ENCODE results near the gene COG3.

Gene COG3

DNA sequence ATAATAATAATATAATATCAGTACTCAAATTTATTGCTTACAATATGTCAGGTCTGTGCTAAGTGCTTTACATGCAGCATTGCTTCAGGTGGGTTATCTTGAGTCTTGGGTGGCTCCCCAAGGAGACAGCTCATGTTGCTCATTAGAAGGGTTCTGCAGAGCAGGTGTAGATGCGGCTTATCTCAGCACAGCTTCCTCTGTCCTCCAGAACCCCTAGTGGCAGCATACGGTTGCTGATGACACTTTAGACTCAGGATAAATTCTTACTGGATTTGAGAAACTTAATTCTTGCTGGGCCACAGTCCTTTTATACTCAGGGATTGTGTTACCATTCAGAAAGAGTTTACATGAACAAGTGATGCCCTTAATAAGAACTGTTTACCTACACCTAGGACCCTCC lies 8.9 kb downstream of the COG3 start:
- Mint-ChIP-seq H3K9me3 (peaks cover 11% of the 10 kb centered on the region), H3K27ac (no peak overlapping the region)

DNA sequence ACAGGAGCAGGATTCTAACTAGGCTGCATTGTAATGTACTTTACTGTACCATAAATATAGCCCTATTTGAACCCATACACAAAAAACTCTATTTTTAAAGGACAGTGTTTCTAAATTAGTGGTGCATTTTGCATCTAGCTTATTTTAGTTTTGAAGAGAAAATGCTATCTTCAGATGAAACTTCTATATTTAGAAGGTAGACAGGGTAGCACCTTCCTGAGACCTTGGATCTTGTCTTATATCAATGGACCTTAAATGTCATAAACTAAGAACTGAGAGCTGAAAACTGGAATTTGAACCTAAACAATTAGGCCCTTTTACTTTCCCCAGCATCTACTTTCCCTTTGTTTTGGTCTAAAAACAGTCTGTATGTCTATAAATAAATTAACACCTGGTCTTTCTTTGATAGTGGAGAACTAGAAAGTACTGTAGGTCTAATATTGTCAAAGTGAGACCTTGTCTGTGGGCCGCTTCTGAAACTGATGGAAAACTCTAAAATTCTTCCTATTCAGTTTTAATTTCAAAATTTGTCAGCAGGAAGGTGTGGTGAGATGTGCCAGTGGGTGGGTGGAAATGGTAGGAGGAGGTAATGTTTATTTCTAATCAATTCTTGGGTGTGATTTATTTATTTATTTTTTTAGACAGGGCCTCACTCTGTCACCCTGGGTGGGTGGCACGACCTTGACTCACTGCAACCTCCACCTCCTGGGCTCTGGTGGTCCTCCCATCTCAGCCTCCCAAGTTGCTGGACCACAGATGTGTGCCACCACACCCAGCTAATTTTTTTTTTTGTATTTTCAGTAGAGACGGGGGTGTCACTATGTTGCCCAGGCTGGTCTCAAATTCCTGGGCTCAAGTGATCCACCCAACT lies 10.1 kb downstream of the COG3 start:
- Mint-ChIP-seq H3K36me3 (ENCODE audit: low read depth) (peaks cover 60% of the 10 kb centered on the region), H3K27ac (no peak overlapping the region), H3K4me1 (peaks cover 8% of the 10 kb centered on the region), H3K9me3 (peaks cover 11% of the 10 kb centered on the region), H3K27me3 (ENCODE audit: low read depth) (no peaks in the 10 kb centered on the region), H3K4me3 (no peak overlapping the region)
- TF ChIP-seq, protein P1, sequence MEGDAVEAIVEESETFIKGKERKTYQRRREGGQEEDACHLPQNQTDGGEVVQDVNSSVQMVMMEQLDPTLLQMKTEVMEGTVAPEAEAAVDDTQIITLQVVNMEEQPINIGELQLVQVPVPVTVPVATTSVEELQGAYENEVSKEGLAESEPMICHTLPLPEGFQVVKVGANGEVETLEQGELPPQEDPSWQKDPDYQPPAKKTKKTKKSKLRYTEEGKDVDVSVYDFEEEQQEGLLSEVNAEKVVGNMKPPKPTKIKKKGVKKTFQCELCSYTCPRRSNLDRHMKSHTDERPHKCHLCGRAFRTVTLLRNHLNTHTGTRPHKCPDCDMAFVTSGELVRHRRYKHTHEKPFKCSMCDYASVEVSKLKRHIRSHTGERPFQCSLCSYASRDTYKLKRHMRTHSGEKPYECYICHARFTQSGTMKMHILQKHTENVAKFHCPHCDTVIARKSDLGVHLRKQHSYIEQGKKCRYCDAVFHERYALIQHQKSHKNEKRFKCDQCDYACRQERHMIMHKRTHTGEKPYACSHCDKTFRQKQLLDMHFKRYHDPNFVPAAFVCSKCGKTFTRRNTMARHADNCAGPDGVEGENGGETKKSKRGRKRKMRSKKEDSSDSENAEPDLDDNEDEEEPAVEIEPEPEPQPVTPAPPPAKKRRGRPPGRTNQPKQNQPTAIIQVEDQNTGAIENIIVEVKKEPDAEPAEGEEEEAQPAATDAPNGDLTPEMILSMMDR (IDR thresholded peaks at IDR 0.05; ENCODE audit: unreplicated experiment in 3 of 3): no peak

More for the DNA sequence above, 8.9 kb downstream of the COG3 start:
- Mint-ChIP-seq H3K27me3 (ENCODE audit: low read depth) (no peaks in the 10 kb centered on the region), H3K36me3 (ENCODE audit: low read depth) (peaks cover 50% of the 10 kb centered on the region), H3K4me3 (no peak overlapping the region), H3K4me1 (peaks cover 10% of the 10 kb centered on the region)
- TF ChIP-seq, protein P1 (IDR thresholded peaks at IDR 0.05; ENCODE audit: unreplicated experiment in 3 of 3): peak in 1 of 3 experiments; percentile 19

DNA sequence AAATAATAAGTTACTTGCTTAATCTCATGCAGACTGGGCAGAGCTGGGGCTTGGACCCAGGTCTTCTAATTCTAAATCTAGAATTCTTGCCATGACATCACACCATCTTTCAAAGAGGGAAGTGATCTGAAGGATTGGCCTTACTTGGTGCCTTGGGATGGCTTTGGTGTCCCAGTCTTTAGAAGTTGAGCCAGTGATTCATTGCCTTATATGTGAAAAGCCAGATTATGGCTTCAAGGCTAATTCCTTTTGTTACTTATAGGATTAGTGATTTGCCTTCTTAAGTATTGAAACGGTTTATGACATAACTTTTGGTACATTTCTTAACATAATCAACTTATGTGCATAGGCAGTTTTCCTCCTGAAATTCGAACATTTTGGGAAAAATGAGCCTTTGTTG lies 14.9 kb downstream of the COG3 start:
- peaks cover 3% of the 10 kb centered on the region for H3K9me3 Mint-ChIP-seq
- TF ChIP-seq, protein P1 (IDR thresholded peaks at IDR 0.05; ENCODE audit: unreplicated experiment in 3 of 3): no peak
- no peaks in the 10 kb centered on the region for H3K27me3 Mint-ChIP-seq (ENCODE audit: low read depth)
- H3K36me3 Mint-ChIP-seq (ENCODE audit: low read depth): peaks cover 61% of the 10 kb centered on the region
- peaks cover 4% of the 10 kb centered on the region for H3K4me1 Mint-ChIP-seq
- no peak overlapping the region for H3K4me3 Mint-ChIP-seq
- H3K27ac Mint-ChIP-seq: no peak overlapping the region

DNA sequence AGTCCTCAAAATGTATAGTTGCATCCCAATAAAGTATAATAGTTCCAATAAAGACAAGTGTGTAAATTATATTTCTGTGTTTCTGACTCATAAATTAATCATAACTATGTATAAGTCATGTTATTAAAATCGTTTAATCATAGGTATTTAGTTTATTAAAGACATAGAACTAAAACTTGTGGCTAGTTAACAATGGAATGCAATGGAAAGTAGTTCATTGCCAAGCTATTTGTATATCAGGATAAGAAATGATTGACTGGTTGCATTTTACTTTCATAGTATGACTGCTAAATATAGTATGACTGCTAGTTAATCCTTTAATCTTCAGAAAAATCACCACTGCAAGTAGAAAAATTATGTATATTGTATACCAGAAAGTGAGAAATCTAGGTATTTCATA lies 16.9 kb downstream of the COG3 start:
- H3K36me3 Mint-ChIP-seq (ENCODE audit: low read depth): peaks cover 61% of the 10 kb centered on the region
- no peak overlapping the region for H3K4me3 Mint-ChIP-seq
- H3K4me1 Mint-ChIP-seq: no peaks in the 10 kb centered on the region
- no peak overlapping the region for H3K27ac Mint-ChIP-seq
- H3K9me3 Mint-ChIP-seq: peaks cover 7% of the 10 kb centered on the region
- H3K27me3 Mint-ChIP-seq (ENCODE audit: low read depth): no peaks in the 10 kb centered on the region
- TF ChIP-seq, protein P1 (IDR thresholded peaks at IDR 0.05; ENCODE audit: unreplicated experiment in 3 of 3): no peak

DNA sequence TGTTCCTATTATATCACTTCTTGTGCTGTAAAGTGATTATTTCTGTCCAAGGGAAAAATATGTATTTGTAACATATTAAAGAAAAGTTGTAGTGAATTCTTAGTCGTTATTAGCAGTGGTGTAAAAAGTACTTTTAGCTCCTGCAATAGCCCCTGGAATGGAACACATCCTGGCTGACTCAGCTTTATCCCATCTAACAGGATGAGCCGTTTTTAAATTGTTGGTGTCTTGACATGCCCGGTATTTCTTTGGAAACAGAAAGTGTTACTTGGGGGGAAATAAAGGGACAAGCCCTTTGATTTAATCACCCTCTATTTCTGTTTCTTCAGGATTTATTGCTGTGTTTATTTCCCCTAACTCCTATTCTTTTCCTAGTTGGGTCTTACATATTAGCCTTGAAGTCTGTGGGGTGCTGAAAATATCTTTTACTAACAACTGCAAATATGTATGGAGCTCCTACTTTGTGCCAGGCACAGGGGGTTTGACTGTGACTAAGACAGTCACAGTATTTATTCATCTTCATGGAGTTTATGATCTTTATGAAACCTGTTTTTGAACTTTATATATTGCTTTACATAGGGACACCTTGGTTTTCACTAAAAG lies 17.9 kb downstream of the COG3 start:
- H3K36me3 Mint-ChIP-seq (ENCODE audit: low read depth): peaks cover 65% of the 10 kb centered on the region
- TF ChIP-seq, protein P1 (IDR thresholded peaks at IDR 0.05; ENCODE audit: unreplicated experiment in 3 of 3): no peak
- H3K4me3 Mint-ChIP-seq: no peak overlapping the region
- H3K27ac Mint-ChIP-seq: no peak overlapping the region
- H3K4me1 Mint-ChIP-seq: no peaks in the 10 kb centered on the region
- H3K9me3 Mint-ChIP-seq: peaks cover 7% of the 10 kb centered on the region
- no peaks in the 10 kb centered on the region for H3K27me3 Mint-ChIP-seq (ENCODE audit: low read depth)
